Thyroid gland (tissue), 4 donors: Measurements from ENCODE around the gene IRS1. TPM values are rescaled to one million over a fixed set of nuclear protein-coding genes. Genes with fewer than 3 reads are reported as not detected.
A peak's percentile ranks its signal among the peaks of the same experiment; 100 is the strongest.

ENCODE experiments used
- DNase-seq, 2 donors: peaks; one replicate each; pipeline ENCODE4 v3.0.0-alpha.2; 2019
- H3K27ac ChIP-seq, 3 donors: fragments of 200-600 bp; sonication (generic); 1 replicate in 2 of 3; 2 replicates in 1 of 3; pipeline ENCODE4 v1.5.1; 2016 to 2019; ENCODE audit warnings: mild to moderate bottlenecking in 1 of 3, moderate library complexity in 1 of 3
- H3K27me3 ChIP-seq: fragments of 200-600 bp; sonication (generic); one replicate; pipeline ENCODE4 v1.5.1; 2019
- H3K36me3 ChIP-seq, 2 donors: fragments of 200-600 bp; sonication (generic); one replicate each; pipeline ENCODE4 v1.5.1; 2016 to 2019
- H3K4me1 ChIP-seq, 2 donors: fragments of 200-600 bp; sonication (generic); one replicate each; pipeline ENCODE4 v1.5.1; 2017 to 2019
- H3K4me3 ChIP-seq, 3 donors: fragments of 200-600 bp; sonication (generic); replicated peaks in 1 of 3; 1 replicate in 2 of 3; 2 replicates in 1 of 3; pipeline ENCODE4 v1.5.1; 2016; ENCODE audit warnings: mild to moderate bottlenecking in 1 of 3
- H3K9me3 ChIP-seq: fragments of 200-600 bp; sonication (generic); one replicate; pipeline ENCODE4 v1.5.1; 2017
- POLR2A ChIP-seq, 2 donors: fragments of 450-650 bp; IDR thresholded peaks; one replicate each; pipeline ENCODE4 v1.6.1; 2017; ENCODE audit warnings: antibody characterized with exemption in 2 of 2, mild to moderate bottlenecking in 2 of 2, moderate library complexity in 1 of 2
- WGBS, 2 donors: methylation state at CpG; one replicate each; pipeline ENCODE4 v1.1.5; 2017; 5-methylcytosine and 5-hydroxymethylcytosine counted together
- intact Hi-C: fragments of 100-400 bp; cut with DNase I; formaldehyde crosslinking; loops from one replicate; pipeline ENCODE4 v1.15.1; 2023
- total RNA-seq, 4 donors: library from RNA; depleted of rRNA; stranded (reverse); fragments of >200 nt; gene quantifications; one replicate each; pipeline ENCODE4 v1.2.3, GENCODE V29; 2016
- TF ChIP-seq, protein P1 (sequence below), 6 experiments: fragments of 200-600 bp in 3 of 6; fragments of 450-650 bp in 3 of 6; sonication (generic) in 3 of 6; IDR thresholded peaks; one replicate each; pipeline ENCODE4 v1.5.1; 2016 to 2019; ENCODE audit warnings: antibody characterized with exemption in 6 of 6, mild to moderate bottlenecking in 2 of 6, inconsistent platforms in 1 of 6, moderate library complexity in 1 of 6

IRS1 gene
- total RNA-seq, 4 donors from 2014 or later = 61.9 to 166 (median 98.7) TPM

DNA sequence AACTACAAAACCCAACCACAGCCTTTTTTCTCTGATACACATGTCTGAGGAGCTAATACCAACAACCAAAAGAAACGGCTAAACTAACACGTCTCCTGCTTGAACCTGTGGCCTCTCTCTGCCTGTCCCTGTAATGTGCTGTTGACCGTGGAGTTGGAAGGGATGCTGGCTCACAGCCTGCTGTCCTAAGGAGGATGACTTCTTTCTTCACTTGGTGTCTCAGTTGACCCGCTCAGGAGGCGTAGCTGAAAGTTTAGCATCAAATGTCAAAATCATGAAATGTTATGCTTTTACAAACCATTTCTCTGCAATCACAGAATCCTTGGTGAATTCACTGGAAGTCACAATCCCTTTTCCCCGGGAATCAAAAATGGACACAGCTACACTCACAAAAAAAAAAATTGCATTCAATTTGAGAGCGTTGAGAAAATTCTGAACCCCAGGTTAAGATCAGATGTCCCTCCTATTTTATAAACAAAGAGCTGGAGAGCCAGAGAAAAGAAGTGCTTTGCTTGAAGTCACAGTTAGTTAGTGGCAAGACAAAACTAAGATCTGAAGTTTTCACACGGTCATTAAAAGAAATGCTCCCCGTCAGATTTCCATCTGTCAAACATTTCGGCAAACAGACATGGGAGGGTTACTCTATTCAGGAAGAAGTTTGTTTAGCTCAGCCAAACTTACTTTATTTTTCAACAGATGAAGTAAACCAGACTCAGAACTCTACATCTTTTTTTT lies 74.3 kb downstream of the IRS1 start:
- WGBS, 2 donors = 20 to 26% methylated on average over 10 of the region's 10 CpGs
- Histone ChIP-seq H3K27me3 (no peaks in the 10 kb centered on the region), H3K9me3 (no peaks in the 10 kb centered on the region), H3K27ac (peak overlapping the region; percentile 50 to 68 (median 62)), H3K36me3 (no peaks in the 10 kb centered on the region), H3K4me3 (no peak overlapping the region), H3K4me1 (peaks cover 0 to 21% of the 10 kb centered on the region in 2 donors)
- intact Hi-C loops = no loop called here
- TF ChIP-seq, protein P1, sequence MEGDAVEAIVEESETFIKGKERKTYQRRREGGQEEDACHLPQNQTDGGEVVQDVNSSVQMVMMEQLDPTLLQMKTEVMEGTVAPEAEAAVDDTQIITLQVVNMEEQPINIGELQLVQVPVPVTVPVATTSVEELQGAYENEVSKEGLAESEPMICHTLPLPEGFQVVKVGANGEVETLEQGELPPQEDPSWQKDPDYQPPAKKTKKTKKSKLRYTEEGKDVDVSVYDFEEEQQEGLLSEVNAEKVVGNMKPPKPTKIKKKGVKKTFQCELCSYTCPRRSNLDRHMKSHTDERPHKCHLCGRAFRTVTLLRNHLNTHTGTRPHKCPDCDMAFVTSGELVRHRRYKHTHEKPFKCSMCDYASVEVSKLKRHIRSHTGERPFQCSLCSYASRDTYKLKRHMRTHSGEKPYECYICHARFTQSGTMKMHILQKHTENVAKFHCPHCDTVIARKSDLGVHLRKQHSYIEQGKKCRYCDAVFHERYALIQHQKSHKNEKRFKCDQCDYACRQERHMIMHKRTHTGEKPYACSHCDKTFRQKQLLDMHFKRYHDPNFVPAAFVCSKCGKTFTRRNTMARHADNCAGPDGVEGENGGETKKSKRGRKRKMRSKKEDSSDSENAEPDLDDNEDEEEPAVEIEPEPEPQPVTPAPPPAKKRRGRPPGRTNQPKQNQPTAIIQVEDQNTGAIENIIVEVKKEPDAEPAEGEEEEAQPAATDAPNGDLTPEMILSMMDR (IDR thresholded peaks at IDR 0.05) = no peak
- TF ChIP-seq POLR2A (IDR thresholded peaks at IDR 0.05) = no peak
- peak; percentile 54 to 62 for DNase-seq

DNA sequence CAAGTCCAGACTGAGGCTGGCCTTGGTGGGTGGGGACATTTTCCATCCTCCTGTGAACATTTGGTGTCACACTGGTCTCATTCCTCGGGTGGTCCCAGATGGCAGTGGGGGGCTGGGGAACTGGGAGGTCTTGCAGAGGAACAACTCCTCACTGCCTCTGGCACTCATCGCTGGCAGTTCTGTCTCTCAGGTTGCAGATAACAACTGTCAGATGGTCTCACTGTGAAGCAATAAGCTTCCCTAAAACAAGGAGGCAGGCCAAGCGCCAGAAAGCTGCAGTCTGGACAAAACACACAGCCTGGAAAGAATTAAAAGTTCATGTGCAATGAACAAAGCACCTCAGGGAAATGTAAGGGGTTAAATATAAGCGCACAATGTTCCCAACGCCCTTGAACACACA lies 78.1 kb downstream of the IRS1 start:
- intact Hi-C loops = no loop called here
- TF ChIP-seq POLR2A (IDR thresholded peaks at IDR 0.05) = no peak
- TF ChIP-seq, protein P1 (IDR thresholded peaks at IDR 0.05) = no peak
- no peaks in the 10 kb centered on the region for H3K36me3 ChIP-seq
- WGBS, 2 donors = 61 to 65% methylated on average over 4 to 5 of the region's 5 CpGs
- no peak overlapping the region for H3K27ac ChIP-seq
- H3K4me1 ChIP-seq = peaks cover 0 to 19% of the 10 kb centered on the region in 2 donors
- H3K9me3 ChIP-seq = no peaks in the 10 kb centered on the region
- DNase-seq = peak in 1 of 2 donors; percentile 30
- no peaks in the 10 kb centered on the region for H3K27me3 ChIP-seq
- H3K4me3 ChIP-seq = no peak overlapping the region

DNA sequence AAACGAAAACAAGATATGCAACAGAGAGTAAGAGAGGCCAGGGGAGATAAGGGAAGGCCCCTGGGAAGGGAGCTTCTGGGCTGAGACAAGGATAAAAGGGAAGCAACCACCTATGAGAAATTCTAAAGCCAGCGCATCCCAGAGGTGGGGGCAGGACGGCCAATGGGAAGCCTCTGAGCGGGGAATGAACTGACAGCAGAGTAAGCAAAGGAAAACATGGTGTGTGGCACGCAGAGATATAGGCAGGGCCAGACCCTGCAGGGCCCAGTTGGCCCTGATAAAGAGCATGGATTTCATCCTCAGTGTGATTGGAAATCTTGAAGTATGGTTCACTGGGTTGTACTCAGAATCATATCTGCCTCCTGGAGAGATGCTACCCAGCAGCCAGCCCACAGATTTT lies 78.7 kb downstream of the IRS1 start:
- TF ChIP-seq, protein P1 (IDR thresholded peaks at IDR 0.05) = no peak
- no peak for TF ChIP-seq POLR2A (IDR thresholded peaks at IDR 0.05)
- WGBS, 2 donors = 84 to 85% methylated on average over 5 of the region's 5 CpGs
- H3K27me3 ChIP-seq = no peaks in the 10 kb centered on the region
- no peak overlapping the region for H3K27ac ChIP-seq
- H3K4me3 ChIP-seq = no peak overlapping the region
- peaks cover 0 to 13% of the 10 kb centered on the region in 2 donors for H3K4me1 ChIP-seq
- intact Hi-C loops = no loop called here
- no peaks in the 10 kb centered on the region for H3K36me3 ChIP-seq
- no peak for DNase-seq
- no peaks in the 10 kb centered on the region for H3K9me3 ChIP-seq

DNA sequence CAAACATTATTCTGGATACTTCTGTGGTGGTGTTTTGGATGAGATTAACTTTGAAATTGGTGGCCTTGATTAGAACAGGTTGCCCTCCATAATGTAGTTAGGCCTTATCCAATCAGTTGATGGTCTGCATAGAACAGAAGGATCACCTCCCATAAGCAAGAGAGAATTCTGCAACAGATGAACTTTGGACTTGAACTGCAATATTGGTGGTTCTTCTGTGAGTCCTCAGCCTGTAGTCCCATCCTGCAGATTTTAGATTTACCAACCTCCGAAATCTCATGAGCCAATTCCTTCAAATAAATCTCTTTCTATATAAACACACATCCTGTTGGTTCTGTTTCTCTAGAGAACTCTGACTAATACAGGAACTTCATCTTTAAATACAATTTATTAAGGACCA lies 81.9 kb downstream of the IRS1 start:
- WGBS, 2 donors = 97 to 100% methylated on average over 1 of the region's 1 CpG
- Histone ChIP-seq H3K9me3 (no peaks in the 10 kb centered on the region), H3K4me1 (no peaks in the 10 kb centered on the region), H3K36me3 (no peaks in the 10 kb centered on the region), H3K27ac (no peak overlapping the region), H3K27me3 (no peaks in the 10 kb centered on the region), H3K4me3 (no peak overlapping the region)
- TF ChIP-seq, protein P1 (IDR thresholded peaks at IDR 0.05) = no peak
- TF ChIP-seq POLR2A (IDR thresholded peaks at IDR 0.05) = no peak
- DNase-seq = no peak
- intact Hi-C loops = no loop called here

DNA sequence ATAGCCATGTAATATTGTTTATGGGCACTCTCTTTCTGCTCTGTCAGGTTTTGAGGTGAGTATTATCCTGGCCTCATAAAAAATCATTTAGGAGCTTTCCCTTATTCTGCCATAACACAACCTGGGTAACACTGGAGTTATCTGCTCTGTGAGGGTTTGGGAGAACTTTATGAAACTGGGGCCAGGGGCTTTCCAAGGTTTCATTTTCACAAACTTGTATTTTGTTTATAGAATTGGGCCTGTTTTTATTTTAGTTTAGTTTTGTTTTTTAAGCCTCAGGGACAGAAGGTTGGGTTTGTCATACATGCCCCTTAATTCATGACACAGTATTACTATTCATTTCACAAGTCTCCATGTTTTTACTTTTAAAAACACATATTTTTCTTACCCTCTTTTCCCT lies 83.5 kb downstream of the IRS1 start:
- no peak for TF ChIP-seq POLR2A (IDR thresholded peaks at IDR 0.05)
- TF ChIP-seq, protein P1 (IDR thresholded peaks at IDR 0.05) = no peak
- Histone ChIP-seq H3K27ac (no peak overlapping the region), H3K4me1 (no peaks in the 10 kb centered on the region), H3K27me3 (no peaks in the 10 kb centered on the region), H3K4me3 (no peak overlapping the region), H3K9me3 (no peaks in the 10 kb centered on the region), H3K36me3 (no peaks in the 10 kb centered on the region)
- DNase-seq = no peak
- intact Hi-C loops = no loop called here
